Measurements from ENCODE around the gene PCYT2.

PCYT2 gene

GRCh38 chr17:81904600-81905423, 6.4 kb downstream of the PCYT2 start:
- Histone ChIP-seq H3K9me3 (ENCODE audit: control insufficient read depth, insufficient read depth, low read length) (no peaks in the 10 kb centered on the region), H3K27me3 (ENCODE audit: control insufficient read depth, insufficient read depth, low read length) (peaks cover 9% of the 10 kb centered on the region), H3K4me3 (ENCODE audit: low read depth, low read length) (no peak overlapping the region), H3K36me3 (ENCODE audit: control insufficient read depth, insufficient read depth, low read length) (peaks cover 31% of the 10 kb centered on the region), H3K9ac (ENCODE audit: low read depth, low read length) (no peak overlapping the region), H3K4me1 (ENCODE audit: control insufficient read depth, insufficient read depth, low read length) (no peaks in the 10 kb centered on the region)

GRCh38 chr17:81903896-81904599, 7.2 kb downstream of the PCYT2 start:
- no peaks in the 10 kb centered on the region for H3K9me3 ChIP-seq (ENCODE audit: control insufficient read depth, insufficient read depth, low read length)
- no peaks in the 10 kb centered on the region for H3K4me1 ChIP-seq (ENCODE audit: control insufficient read depth, insufficient read depth, low read length)
- H3K36me3 ChIP-seq (ENCODE audit: control insufficient read depth, insufficient read depth, low read length) = peaks cover 38% of the 10 kb centered on the region
- H3K4me3 ChIP-seq (ENCODE audit: low read depth, low read length) = no peak overlapping the region
- H3K27me3 ChIP-seq (ENCODE audit: control insufficient read depth, insufficient read depth, low read length) = peaks cover 9% of the 10 kb centered on the region
- no peak overlapping the region for H3K9ac ChIP-seq (ENCODE audit: low read depth, low read length)

GRCh38 chr17:81903415-81903831, 7.8 kb downstream of the PCYT2 start:
- Histone ChIP-seq H3K4me1 (ENCODE audit: control insufficient read depth, insufficient read depth, low read length) (no peaks in the 10 kb centered on the region), H3K9ac (ENCODE audit: low read depth, low read length) (peak overlapping the region; percentile 24), H3K4me3 (ENCODE audit: low read depth, low read length) (no peak overlapping the region), H3K9me3 (ENCODE audit: control insufficient read depth, insufficient read depth, low read length) (no peaks in the 10 kb centered on the region), H3K36me3 (ENCODE audit: control insufficient read depth, insufficient read depth, low read length) (peaks cover 43% of the 10 kb centered on the region), H3K27me3 (ENCODE audit: control insufficient read depth, insufficient read depth, low read length) (peaks cover 9% of the 10 kb centered on the region)

DNA sequence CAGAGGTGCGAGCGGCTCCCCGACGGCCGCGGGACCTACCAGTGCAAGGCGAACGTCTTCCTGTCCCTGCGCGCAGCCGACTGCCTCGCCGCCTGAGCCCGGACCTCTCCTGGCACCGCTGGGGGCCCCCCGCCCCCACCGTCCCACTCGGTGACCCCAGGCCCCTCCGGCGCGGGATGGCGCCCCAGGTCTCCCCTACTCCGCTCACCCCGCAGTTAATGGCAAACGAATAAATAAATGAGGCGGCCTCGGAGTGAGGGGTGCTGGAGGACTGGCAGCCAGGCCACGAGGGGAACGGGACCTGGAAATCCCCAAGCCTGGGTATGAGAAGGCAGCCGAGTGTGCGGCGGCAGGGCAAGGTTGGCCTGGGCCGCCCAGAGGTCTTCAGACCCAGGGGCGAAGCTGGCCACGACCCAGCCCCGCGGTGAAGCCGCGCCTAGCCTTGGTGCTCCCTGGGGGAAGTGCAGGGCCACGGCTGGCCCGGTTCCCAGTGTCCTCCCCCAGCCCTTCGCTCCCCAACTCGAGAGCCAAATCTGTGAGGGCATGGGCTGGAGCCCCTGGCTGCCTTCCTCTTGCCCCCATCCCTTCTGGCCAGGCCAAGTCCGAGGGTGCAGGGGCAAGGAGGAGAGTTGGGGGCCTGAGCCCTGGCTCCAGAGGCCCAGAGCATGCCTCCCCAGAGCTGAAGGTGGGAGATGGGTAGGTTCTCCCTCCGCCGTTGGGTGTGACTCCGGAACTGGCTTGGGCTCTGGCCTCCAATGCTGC, 8.4 kb downstream of the PCYT2 start:
- Histone ChIP-seq H3K9me3 (ENCODE audit: control insufficient read depth, insufficient read depth, low read length) (no peaks in the 10 kb centered on the region), H3K36me3 (ENCODE audit: control insufficient read depth, insufficient read depth, low read length) (peaks cover 42% of the 10 kb centered on the region), H3K9ac (ENCODE audit: low read depth, low read length) (peak overlapping the region; percentile 37), H3K4me3 (ENCODE audit: low read depth, low read length) (peak overlapping the region; percentile 30), H3K4me1 (ENCODE audit: control insufficient read depth, insufficient read depth, low read length) (no peaks in the 10 kb centered on the region), H3K27me3 (ENCODE audit: control insufficient read depth, insufficient read depth, low read length) (peaks cover 9% of the 10 kb centered on the region)

DNA sequence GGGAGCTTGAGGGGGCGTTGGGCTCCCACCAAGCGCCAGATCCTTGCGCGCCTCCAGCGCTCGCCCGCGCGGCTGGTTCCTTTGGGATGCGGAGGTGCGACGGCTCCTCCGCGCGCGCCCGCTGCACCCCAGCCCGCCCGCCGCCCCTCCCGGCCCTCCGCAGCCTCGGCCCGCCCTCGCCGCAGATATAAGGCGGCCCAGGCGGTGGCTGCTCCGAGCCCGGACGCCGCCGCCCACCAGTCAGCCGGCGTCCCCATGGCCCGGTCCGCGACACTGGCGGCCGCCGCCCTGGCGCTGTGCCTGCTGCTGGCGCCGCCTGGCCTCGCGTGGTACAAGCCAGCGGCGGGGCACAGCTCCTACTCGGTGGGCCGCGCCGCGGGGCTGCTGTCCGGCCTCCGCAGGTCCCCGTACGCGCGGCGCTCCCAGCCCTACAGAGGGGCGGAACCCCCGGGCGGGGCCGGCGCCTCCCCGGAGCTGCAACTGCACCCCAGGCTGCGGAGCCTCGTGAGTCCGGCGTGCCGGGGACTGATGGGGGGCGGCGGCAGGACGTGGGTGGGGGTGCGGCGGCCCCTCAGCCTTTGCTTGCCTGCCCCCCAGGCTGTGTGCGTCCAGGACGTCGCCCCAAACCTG, 9.1 kb downstream of the PCYT2 start, which contains the start of gene NPB:
NPB (plus strand) TSS at position 216 of the 630 bp plus-strand sequence; CDS start at position 256, 40 bp downstream.
- peaks cover 37% of the 10 kb centered on the region for H3K36me3 ChIP-seq (ENCODE audit: control insufficient read depth, insufficient read depth, low read length)
- H3K4me3 ChIP-seq (ENCODE audit: low read depth, low read length) = peak within 1 kb of the TSS; percentile 30

DNA sequence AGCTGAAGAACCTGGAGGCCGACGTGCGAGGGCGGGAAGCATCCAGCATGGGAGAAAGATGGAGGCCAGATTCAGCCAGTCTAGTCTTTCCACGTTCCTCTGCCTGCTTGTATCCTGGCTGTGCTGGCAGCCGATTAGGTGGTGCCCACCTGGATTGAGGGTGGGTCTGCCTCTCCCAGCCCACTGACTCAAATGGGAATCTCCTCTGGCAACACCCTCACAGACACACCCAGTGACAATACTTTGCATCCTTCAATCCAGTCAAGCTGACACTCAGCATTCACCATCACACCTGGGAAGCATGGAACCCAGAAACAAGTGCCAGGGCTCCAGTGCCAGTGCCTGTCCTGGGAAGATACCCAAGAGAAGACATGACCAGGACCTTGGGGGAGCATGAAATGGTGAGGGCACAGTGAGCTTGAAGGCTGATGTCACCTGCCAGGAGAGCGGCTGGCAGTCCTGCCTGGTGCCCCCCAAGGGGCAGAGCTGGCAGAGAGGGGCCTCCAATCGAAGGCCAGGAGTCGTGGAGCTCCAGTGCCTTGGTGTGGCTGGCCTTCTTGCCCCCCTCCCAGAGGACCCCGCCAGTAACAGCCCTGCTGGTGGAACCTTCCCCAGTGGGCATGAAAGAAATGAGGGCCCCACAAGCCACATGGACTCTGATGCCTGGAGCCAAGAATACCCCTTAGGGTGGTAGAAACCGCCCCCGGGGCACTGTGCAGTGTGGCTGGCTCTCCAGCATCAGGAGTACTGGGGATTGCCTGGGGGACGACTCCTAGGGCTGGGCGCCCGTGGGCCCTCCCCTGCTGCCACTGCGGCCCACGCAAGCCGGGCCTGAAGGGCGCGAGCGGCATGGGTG, 9.8 kb downstream of the PCYT2 start:
- no peaks in the 10 kb centered on the region for H3K9me3 ChIP-seq (ENCODE audit: control insufficient read depth, insufficient read depth, low read length)
- H3K4me1 ChIP-seq (ENCODE audit: control insufficient read depth, insufficient read depth, low read length) = no peaks in the 10 kb centered on the region
- no peak overlapping the region for H3K9ac ChIP-seq (ENCODE audit: low read depth, low read length)
- H3K36me3 ChIP-seq (ENCODE audit: control insufficient read depth, insufficient read depth, low read length) = peaks cover 37% of the 10 kb centered on the region
- no peak overlapping the region for H3K4me3 ChIP-seq (ENCODE audit: low read depth, low read length)
- peaks cover 9% of the 10 kb centered on the region for H3K27me3 ChIP-seq (ENCODE audit: control insufficient read depth, insufficient read depth, low read length)

More for the DNA sequence above, 9.1 kb downstream of the PCYT2 start, which contains the start of gene NPB:
- Histone ChIP-seq H3K9ac (ENCODE audit: low read depth, low read length) (peak within 1 kb of the TSS; percentile 37), H3K27me3 (ENCODE audit: control insufficient read depth, insufficient read depth, low read length) (peaks cover 9% of the 10 kb centered on the region), H3K9me3 (ENCODE audit: control insufficient read depth, insufficient read depth, low read length) (no peaks in the 10 kb centered on the region), H3K4me1 (ENCODE audit: control insufficient read depth, insufficient read depth, low read length) (no peaks in the 10 kb centered on the region)

DNA sequence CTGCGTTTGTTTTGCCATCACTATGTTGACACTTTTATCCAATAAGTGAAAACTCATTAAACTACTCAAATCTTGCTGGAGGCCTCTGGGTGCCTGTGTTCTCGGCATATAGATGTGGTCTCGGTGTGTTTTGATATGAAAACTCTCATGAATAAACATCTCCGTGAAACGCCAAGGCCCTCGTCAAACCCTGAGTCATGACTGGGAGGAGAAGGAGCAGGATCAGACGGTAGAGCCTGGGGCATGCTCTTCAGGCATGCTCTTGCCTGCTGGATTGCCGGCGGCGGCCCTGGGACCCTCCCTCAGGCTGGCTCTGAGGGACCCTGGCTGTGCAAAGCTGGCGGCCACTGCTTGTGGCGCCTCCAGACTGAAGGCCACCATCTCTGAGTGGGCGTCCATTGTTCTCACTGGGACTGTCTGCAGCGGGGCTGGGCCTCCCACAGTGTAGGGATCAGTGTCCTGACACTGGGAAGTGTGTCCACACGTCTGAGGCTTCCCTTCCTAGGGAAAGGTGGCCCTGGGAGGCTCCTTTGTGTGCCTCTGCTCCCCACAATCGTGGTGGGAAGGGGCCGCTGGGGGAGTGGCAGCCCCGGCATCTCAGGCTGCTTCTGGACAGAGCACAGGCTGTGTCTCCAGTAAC, 10.9 kb downstream of the PCYT2 start:
- Histone ChIP-seq H3K4me1 (ENCODE audit: control insufficient read depth, insufficient read depth, low read length) (no peaks in the 10 kb centered on the region), H3K9ac (ENCODE audit: low read depth, low read length) (no peak overlapping the region), H3K36me3 (ENCODE audit: control insufficient read depth, insufficient read depth, low read length) (peaks cover 39% of the 10 kb centered on the region), H3K9me3 (ENCODE audit: control insufficient read depth, insufficient read depth, low read length) (no peaks in the 10 kb centered on the region), H3K27me3 (ENCODE audit: control insufficient read depth, insufficient read depth, low read length) (peaks cover 9% of the 10 kb centered on the region), H3K4me3 (ENCODE audit: low read depth, low read length) (no peak overlapping the region)

DNA sequence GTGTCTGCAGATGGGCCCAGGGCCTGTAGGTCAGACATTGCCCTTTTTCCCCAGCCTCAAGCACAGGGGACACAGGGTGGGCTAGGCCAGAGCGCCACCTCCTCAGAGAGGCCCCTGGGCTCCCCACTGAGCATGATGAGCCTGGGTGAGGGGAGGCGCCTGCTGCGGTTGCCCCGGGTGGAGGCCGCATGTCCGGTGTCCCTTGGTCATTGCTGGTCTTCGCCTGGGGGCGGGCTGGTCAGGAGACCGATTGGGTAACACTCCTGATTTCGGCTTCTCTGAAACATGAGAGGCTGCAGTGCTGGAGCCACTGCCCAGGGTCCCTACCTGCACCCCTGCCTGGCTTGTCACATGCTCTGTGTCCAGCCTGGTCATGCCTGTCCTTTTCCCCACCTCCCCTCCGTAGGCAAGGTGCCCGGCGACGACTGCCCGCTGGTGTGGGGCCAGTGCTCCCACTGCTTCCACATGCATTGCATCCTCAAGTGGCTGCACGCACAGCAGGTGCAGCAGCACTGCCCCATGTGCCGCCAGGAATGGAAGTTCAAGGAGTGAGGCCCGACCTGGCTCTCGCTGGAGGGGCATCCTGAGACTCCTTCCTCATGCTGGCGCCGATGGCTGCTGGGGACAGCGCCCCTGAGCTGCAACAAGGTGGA, 11.6 kb downstream of the PCYT2 start:
- Histone ChIP-seq H3K9ac (ENCODE audit: low read depth, low read length) (no peak overlapping the region), H3K4me1 (ENCODE audit: control insufficient read depth, insufficient read depth, low read length) (no peaks in the 10 kb centered on the region), H3K27me3 (ENCODE audit: control insufficient read depth, insufficient read depth, low read length) (peaks cover 9% of the 10 kb centered on the region), H3K4me3 (ENCODE audit: low read depth, low read length) (no peak overlapping the region), H3K9me3 (ENCODE audit: control insufficient read depth, insufficient read depth, low read length) (no peaks in the 10 kb centered on the region), H3K36me3 (ENCODE audit: control insufficient read depth, insufficient read depth, low read length) (peaks cover 35% of the 10 kb centered on the region)

- Histone ChIP-seq H3K27me3 (ENCODE audit: control insufficient read depth, insufficient read depth, low read length) (peaks cover 9% of the 10 kb centered on the region), H3K4me1 (ENCODE audit: control insufficient read depth, insufficient read depth, low read length) (no peaks in the 10 kb centered on the region), H3K9ac (ENCODE audit: low read depth, low read length) (no peak overlapping the region), H3K4me3 (ENCODE audit: low read depth, low read length) (no peak overlapping the region), H3K9me3 (ENCODE audit: control insufficient read depth, insufficient read depth, low read length) (no peaks in the 10 kb centered on the region), H3K36me3 (ENCODE audit: control insufficient read depth, insufficient read depth, low read length) (peaks cover 39% of the 10 kb centered on the region)
These were observed 12.3 kb downstream of the PCYT2 start for GRCh38 chr17:81898885-81899284.
